NCI-H345 treated with DMSO at 0.1 percent for 48 hours (cell line): Measurements from ENCODE around the gene UBE2O.
"Not testable (repeated sequence)": the region's sequence is repeated elsewhere in the genome, so short reads cannot be mapped to it uniquely, and the experiment has no call there.

Source experiments
- DNase-seq: peaks from one replicate; lab custom pipeline; 2025; ENCODE audit not compliant: unreplicated experiment; lab: John Stamatoyannopoulos, UW

Gene UBE2O

GRCh38 chr17:76378548-76379274 lies 74.2 kb downstream of the UBE2O start:
- DNase-seq = no peak

- DNase-seq = no peak
Measured at GRCh38 chr17:76376318-76377133, 76.4 kb downstream of the UBE2O start.

DNA sequence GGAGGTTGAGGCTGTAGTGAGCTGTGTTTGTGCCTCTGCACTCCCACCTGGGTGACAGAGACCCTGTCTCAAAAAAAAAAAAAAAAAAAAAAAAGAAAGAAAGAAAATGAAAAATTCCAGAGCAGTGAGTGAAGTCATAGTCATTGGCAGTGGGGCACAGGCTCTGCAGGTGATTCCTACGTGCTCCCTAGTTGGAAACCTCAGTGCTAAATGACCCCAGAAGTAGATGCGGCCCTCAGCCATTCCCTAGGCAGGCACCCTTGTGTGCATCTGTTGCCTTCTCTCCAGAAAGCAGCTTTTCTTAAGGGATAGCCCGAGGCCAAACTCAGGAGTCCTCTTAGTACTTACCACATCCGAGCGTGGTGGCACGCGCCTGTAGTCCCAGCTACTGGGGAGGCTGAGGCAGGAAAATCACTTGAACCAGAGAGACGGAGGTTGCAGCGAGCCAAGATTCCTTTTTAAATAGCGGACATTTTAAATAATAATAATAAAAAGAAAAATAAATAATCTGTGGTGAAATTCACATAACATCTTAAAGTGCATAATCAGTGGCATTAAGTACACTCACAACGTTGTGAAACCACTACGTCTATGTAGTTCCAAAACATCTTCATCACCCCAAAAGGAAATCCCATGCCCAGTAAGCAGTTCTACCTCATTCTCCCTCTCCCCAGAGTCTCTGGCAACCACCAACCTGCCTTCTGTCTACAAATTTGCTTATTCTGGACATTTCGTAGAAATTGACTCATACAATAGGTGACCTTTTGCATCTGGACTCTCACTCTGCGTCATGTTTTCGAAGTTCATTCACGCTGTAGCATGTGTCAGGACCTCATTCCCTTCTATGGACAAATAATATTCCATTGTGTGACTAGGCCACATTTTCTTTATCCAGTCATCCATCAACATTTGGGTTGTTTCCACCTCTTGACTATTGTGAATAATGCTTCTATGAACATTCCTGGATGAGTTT lies 81.0 kb downstream of the UBE2O start:
- DNase-seq = no peak

DNA sequence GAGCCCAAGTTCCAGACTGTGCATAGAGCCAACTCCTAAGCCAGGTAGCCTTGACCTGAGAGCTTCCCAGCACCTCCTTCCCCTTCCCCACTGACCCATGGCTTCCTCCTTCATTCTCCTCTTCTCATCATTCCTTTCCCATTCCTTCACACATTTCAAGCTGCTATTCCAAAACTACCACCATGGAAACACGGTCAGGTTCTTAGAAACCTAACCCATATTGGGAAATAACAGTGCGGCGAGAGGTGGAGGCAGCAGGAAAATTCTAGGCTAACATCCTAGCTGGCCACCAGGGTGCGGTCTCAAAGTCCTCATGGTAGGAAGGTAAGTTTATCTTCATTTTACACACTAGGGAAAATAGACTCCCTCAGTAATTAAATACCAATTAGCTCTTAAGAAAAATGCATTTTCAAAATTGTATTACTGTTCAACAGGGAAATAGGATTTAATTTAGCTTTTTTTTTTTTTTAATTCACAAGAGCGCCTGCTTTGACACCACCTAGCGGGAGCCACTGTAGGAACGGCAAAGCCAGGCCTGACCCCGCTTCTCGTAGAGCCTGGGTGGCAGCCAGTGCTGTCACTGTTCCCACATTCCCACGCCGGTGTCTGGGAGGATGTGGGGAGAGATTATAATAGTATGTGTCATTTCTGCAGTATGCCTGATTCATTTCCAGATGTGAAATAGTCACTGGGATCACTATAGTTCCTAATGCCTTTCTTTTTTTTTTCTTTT lies 82.5 kb downstream of the UBE2O start:
- no peak for DNase-seq

- DNase-seq = no peak
Measured at GRCh38 chr17:76369804-76370203, 83.1 kb downstream of the UBE2O start.

GRCh38 chr17:76369379-76369778 lies 83.6 kb downstream of the UBE2O start:
- no peak for DNase-seq

DNA sequence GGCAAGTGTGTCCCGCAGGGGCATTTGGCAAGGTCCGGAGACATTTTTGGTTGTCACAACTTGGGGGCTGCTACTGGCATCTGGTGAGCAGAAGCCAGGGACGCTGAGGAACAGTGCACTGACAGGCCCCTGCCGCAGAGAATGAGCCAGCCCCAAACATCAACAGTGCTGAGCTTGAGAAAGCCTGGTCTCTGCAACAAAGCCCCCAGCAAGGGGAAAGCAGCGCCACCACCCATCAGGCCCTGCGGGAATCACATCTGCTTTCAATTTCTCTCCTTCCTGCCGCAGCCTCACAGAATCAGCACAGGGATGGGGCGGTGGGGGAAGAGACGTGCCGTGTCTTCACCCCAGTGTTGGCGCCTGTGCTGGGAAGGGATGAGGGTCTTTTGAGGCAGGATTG lies 84.4 kb downstream of the UBE2O start:
- no peak for DNase-seq

DNA sequence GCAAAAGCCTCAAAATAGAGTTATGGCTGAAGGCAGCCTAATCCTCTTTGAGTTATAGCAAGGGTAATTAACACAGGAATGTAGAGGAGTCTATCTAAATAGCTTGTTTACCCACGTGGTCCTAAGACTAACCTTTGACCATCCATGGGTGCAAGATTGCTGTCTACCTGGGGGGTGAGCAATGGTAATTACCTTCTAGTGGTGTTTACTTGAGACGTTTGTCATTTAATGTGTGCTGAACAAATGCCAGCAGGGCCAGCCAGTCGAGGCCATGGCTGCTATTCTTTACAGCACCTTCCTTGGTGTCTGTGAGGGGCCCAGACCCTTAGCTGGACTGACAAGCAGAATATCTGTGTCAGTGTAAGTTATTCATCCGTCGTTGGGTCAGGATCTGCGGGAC lies 85.3 kb downstream of the UBE2O start:
- no peak for DNase-seq

DNA sequence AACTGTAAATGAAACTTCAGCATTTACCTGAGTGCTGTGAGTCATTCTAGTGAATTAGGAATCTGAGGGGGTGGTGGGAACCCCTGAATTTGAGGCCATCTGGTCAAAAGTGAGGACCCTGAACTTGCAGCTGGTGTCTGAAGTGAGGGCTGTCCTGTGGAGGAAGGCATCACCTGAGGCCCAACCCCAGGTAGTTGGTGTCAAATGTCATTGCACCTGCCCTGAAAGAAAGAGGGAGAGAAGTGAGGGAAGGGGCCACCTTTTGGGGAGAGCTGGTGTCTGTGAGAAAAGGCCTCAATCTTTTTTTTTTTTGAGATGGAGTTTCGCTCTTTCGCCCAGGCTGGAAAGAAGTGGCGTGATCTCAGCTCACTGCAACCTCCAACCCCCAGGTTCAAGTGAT lies 86.7 kb downstream of the UBE2O start:
- no peak for DNase-seq

- DNase-seq = no peak
Measured at GRCh38 chr17:76365256-76365903, 87.6 kb downstream of the UBE2O start.

GRCh38 chr17:76363107-76363842 lies 89.7 kb downstream of the UBE2O start:
- DNase-seq = no peak

GRCh38 chr17:76360461-76360860 lies 92.5 kb downstream of the UBE2O start:
- DNase-seq = no peak

DNA sequence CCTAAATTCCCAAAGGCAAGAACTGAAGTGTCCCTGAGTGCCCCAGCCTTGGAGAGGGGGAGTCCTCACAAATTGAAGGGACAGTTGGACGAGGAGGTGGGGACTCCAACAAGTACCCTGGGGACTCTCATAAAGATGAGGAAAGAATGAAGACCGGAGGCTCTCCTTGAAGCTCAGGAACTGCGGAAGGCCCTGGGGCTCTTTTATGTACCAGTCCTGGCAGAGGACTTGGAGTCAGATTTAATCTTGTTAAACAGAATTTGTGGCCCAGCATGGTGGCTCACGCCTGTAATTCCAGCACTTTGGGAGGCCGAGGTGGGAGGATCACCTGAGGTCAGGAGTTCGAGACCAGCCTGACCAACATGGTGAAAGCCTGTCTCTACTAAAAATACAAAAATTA lies 93.2 kb downstream of the UBE2O start:
- DNase-seq = not testable (repeated sequence)

DNA sequence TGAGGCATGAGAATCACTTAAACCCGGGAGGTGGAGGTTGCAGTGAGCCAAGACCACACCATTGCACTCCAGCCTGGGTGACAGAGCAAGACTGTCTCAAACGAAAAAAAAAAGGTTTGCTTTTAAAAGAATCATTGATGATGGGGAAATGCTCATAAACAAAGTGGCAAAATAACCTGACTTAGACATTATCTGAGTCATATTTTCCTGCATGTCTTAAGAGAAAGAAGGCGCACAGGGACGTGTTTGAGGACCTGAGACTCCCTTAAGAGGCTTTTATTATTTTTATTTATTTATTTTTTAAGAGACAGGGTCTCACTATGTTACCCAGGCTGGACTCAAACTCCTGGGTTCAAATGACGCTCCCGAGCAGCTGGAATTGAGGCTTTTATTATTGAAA lies 93.6 kb downstream of the UBE2O start:
- DNase-seq = no peak

GRCh38 chr17:76357597-76358158 lies 95.3 kb downstream of the UBE2O start:
- no peak for DNase-seq

GRCh38 chr17:76356803-76357456 lies 96.0 kb downstream of the UBE2O start:
- DNase-seq = no peak

GRCh38 chr17:76354747-76355310 lies 98.1 kb downstream of the UBE2O start:
- no peak for DNase-seq

GRCh38 chr17:76354317-76354729 lies 98.6 kb downstream of the UBE2O start:
- DNase-seq = no peak
